Esophagus squamous epithelium (tissue), 4 donors: Measurements from ENCODE around the gene PKD1.
A peak's percentile ranks its signal among the peaks of the same experiment; 100 is the strongest.

Experiments
- CTCF ChIP-seq, 6 experiments: fragments of 450-650 bp in 4 of 6; fragments of 200-600 bp in 2 of 6; sonication (generic) in 2 of 6; IDR thresholded peaks; one replicate each; pipeline ENCODE4 v1.5.1; 2016 to 2019; ENCODE audit warnings: antibody characterized with exemption in 6 of 6, mild to moderate bottlenecking in 4 of 6, moderate library complexity in 4 of 6
- POLR2A ChIP-seq, 4 donors: fragments of 450-650 bp; IDR thresholded peaks; one replicate each; pipeline ENCODE4 v1.6.1; 2017; ENCODE audit warnings: antibody characterized with exemption in 4 of 4, mild to moderate bottlenecking in 4 of 4, moderate library complexity in 3 of 4

DNA sequence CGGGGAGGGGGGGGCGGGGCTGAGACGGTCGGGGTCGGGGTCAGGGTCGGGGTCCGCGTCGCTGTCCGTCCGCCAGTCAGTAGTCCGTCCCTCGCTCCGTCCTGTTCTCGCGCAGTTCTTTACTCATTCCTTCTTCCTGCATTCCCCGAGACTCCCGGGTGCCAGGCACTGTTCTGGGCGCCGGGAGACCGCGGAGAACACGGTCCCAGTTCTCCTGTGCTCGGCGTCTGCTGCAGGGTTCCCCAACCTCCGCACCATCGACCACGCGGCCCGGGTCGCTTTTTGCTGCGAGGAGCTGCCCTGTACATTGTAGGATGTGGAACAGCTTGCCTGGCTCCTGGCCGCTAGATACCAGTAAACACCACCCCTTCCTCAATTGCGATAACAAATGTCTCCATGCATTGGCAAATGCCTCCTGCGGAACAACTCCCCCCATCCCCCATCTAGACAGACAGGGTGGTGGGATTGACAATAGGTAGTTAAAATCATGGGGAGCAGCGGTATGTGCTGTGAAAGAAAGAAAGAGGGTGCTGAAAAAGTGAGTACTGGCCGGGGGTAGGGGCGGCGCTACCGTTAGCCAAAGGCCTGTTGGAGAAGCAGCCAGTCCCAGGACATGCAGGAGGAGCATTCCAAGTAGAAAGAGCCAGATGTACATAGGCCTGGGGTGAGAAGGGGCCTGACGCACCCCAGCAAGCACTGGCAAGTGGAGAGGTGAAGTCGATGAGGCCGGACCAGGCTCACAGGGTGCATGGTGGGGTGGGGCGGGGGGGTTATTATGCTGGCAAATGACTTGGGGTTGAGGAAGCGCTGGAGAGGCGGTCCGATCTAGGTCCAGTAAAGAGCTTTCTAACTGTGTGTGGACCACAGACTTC, 20.5 kb upstream of the PKD1 start:
- TF ChIP-seq CTCF (IDR thresholded peaks at IDR 0.05) (no peak), POLR2A (IDR thresholded peaks at IDR 0.05) (peak in 1 of 4 donors; percentile 42)
